GM19452 (cell line): ENCODE results near the gene TRMT61A.

Experiments
- ATAC-seq: cut with Tn5 transposase; IDR thresholded peaks from one replicate; pipeline ENCODE4 v1.9.1; 2021; ENCODE audit not compliant: unreplicated experiment

TRMT61A gene

DNA sequence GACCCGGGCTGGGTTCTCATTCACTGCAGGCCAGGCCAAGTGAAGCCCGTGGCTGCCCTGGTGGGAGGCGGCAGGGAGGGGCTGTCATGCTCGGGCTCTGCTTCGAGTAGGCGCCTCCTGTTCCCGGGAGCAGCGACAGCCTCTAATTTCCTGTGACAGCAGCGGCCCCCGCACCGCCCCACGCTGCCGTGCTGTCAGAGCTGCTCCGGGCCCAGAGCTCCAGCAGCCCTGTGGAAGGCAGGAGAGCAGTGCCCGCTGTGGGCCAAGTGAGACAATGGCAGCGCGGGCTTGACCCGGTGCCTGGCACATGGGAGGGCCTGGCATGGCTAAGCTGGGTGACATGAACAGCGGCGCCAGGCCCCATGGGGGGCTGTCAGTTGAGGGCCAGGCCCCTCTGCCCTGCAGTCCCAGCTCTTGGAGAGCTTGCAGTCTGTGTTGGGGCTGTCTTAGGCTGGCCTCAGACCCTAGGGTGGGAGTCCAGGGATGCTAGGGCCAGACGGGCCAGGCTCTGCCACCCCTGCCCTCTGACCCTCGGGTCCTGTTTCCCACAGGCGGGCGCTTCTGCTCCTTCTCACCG, 5.1 kb downstream of the TRMT61A start:
- no peak for ATAC-seq

DNA sequence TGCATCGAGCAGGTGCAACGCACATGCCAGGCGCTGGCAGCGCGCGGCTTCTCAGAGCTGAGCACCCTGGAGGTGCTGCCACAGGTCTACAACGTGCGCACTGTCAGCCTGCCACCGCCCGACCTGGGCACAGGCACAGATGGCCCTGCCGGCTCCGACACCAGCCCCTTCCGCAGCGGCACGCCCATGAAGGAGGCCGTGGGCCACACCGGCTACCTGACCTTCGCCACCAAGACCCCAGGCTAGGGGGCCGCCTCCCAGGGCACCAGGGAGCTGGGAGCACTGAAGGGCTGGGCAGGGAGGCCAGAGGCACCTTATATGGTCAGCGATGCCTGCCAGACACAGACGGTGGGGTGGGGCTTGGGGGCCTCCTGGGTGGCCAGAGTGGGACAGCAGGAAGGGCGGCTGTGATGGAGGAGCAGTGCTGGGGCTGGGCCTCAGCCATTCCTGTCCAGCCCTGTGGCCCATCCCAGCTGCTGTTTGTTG, 5.6 kb downstream of the TRMT61A start:
- ATAC-seq = no peak

DNA sequence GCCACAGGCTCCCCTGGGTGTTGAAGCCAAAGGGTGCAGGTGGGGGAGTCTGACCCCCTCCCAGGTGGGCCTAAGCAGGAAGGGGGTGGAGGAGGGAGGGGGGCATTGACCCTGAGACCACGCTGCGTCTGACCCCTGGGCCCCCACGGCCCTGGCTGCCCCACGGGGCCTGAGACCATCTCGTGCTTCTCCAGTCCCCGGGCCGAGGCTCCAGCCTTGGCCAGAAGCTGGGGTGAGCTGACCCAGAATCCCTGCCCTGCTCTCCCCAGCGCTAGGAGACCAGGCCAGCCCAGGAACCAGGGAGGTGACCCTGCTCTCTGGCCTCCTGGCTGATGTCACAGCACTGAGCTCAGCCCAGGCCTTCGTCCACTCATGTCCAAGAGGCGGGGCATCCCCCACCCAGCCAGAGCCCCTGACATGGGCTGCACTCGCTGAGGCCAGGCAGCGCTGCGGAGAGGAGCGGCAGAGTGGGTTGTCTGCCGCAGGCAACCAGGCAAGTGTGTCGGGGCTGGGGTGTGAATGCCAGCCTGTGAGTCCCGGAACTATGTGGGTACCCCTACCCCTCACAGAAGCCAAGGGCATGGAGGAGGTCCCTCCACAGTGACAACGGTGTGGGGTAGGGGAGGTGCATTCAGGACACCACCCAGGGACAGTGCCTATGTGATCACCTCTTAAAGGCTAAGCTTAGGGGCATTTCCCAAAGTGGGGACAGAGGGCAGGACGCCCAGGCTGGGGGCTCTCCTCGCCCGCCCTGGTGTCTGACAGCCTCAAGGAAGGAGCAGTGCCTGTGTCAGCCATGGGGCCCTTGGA, 6.3 kb downstream of the TRMT61A start:
- no peak for ATAC-seq

DNA sequence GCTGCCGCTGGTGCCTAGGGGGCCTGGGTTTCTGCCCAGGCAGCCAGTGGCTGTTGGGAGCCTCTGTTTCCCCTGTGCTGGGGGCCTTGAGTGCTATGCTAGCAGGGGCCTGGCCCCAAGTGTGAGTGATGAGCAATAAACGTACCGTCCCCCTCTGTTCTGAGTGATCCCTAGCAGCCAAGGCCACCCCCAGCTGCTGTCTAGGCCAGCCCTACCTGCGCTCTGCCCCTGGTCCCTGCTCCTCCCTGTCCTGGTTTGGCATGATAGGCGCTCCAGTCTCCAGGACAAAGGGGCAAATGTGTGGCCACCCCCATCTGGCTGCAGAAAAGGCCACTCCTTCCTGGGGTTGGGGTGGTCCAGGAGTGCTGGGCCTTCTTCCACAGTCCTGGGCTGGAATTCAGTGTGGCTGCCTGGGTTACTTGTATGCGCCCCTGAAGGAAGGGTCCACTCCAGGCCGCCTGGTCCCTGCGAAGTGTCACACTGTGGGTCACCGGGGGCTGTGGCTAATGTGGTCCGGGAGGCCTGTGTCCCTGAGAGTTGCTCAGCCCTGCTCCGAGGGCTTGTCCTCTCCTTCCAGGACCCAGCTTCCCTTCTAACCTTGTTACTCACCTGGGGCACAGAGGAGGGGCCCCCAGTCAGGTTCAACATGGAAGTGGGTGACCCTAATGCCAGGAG, 7.0 kb downstream of the TRMT61A start:
- no peak for ATAC-seq

DNA sequence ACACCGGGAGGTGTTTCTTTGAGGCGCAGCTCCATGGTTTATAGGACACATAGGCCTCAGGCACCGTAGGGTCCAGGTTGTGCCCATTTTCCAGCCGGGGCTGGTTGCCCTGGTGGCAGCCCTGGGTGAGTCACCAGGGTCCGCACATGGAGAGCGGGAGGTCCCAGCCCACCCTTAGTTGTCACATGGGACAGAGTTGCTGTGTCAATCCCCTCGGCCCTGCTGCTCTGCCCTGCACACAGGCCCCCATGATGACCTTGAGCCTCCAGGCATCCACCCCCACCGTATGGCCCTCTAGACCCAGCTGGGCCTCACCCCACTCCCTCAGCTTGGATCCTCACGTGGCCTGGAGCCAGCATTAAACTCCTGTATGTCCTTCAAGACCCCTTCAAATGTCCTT, 7.7 kb downstream of the TRMT61A start:
- no peak for ATAC-seq

DNA sequence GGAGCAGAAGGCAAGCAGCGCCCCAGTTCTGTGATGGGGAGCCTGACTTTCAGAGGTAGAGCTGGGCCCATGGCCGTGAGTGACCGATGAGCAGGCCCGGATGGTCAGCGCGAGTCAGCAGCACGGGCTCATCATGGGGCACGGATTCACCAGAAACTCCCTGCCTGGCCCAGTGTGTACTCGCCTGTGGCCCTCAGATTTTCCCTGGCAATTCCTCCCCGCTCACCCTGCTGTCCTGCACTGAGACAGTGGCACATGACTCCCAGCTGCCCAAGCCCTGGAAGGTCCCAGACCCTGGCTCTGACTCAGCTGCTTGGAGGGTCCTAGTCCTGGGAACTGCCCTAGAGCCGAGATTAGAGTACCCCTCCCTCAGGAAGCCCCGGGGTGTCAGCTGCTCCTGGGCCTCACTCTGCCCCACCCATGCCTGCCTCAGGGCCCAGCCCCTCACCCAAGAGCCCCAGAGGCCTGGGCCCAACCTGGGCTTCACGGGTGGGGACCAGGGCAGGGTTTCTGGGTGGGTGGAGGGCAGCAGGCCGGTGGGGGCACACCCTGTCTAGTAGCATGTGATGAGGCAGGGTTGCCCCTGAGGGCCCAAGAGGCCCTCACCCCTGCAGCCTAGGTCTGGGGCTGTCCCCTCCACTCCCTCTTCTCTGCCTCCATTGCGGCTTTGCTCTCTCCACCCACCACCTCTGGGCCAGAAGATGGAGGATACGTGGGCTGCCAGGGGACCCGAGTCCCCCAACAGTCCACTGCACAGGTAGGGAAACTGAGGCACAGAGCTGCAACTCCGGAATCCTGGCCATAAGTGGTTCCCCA, 8.4 kb downstream of the TRMT61A start:
- ATAC-seq = no peak

DNA sequence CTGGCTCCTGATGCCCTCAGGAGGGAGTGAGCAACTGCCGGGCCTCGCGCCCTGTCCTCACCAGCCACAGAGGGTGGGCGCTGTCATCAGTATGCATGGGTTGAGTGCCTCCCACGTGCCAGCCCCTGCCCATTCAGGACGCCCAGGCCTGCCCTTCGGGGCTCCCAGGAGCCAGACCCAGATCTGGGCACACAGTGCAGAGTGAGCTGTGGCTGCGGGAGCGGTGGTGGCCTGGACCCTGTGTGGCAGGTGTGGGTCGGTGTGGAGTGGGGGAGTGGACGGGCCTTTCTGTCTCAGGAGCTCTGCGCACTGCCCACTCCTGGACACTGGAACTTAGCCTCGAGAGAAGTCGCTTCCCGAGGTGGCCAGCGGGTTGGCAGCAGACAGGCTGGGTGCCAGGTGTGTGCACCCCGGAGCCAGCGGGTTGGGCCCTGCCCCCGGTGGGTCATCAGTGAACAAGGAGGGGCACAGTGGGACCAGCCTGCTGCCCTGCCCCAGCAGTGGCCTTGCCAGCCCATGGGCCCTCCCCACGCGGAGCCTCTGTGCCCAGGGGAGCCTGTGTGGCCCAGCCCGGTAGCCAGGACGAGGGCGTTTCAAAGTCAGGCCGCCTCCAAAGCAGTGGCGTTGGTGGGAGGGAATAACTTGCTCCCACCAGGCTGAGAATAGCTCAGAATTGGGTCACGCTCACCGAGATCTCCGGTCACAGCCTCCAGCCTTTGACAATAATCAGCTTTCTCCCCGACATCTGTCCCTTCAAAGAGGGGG, 9.5 kb downstream of the TRMT61A start:
- ATAC-seq = no peak

DNA sequence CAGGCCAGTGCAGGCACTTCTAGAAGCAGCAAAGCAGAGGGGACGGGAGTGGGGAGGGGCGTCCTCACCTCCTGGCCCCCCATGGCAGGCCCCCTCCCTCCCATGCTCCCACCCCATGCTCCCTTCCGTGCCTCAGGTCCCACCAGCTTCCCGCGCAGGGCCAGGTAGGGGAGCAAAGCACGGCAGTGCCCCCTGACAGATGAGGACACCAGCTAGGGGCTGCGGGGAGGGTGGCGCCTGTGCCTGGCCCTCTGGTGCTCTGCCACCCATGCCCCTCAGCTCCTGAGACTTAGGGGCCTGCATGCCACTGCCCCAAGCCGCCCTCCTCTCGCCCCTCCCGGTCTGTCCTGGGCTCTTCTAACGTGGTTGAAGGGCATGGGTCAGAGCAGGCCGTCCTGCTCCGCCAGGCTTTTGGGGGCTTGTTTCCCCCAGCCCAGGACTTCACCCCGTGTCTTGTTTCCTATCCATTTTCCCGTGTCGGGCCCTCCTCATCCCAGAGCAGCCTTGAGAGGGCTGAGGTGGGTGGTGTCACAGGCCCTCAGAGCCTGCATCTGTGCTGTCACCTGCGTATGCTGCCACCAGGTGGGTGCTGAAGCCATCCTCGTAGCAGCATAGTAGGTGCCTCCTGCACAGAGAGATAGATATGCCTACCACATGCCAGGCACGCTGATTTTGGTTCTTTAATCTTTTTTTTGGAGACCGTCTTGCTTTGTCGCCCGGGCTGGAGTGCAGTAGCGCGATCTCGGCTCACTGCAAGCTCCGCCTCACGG, 10.2 kb downstream of the TRMT61A start:
- ATAC-seq = no peak

DNA sequence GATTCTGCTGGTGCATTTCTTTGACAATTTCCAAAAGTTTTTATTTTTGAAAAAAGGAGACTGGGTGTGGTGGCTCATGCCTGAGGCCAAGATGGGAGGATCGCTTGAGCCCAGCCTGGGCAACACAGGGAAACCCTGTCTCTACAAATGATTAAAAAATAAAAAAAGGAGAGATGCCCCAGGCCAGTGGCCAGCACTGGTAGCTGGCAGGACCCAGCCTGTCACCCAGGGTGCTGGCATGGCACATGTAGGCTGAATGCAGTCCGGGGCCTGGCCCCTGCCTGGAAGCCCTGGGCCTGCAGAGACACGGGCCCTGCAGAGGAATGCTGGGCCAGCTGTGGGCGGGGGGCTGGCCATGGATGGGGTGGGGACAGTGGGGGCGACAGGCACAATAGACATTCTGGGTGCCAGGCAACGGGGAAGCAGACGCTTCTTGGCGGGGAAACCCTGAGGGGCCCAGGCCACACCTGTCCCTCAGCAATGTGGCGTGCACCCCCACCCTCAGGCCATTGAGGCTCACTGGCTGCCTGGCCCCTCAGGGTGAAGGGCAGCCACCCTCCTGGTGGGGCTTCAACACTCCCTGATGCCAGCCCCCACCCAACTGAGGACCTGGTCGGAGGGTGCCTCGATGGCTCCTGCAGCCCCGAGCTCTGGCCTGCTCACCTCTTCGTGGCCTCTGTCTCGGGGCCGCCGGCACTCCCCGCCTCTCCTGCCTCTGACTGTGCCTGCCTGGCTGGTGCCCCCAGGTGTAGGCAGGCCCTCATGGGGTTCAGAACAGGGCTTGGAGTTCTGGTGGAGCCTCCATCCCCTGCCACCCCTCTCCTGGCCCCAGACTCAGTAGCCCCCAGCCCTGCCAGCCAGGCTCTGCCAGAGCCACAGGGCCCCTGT, 12.1 kb downstream of the TRMT61A start:
- ATAC-seq = no peak

DNA sequence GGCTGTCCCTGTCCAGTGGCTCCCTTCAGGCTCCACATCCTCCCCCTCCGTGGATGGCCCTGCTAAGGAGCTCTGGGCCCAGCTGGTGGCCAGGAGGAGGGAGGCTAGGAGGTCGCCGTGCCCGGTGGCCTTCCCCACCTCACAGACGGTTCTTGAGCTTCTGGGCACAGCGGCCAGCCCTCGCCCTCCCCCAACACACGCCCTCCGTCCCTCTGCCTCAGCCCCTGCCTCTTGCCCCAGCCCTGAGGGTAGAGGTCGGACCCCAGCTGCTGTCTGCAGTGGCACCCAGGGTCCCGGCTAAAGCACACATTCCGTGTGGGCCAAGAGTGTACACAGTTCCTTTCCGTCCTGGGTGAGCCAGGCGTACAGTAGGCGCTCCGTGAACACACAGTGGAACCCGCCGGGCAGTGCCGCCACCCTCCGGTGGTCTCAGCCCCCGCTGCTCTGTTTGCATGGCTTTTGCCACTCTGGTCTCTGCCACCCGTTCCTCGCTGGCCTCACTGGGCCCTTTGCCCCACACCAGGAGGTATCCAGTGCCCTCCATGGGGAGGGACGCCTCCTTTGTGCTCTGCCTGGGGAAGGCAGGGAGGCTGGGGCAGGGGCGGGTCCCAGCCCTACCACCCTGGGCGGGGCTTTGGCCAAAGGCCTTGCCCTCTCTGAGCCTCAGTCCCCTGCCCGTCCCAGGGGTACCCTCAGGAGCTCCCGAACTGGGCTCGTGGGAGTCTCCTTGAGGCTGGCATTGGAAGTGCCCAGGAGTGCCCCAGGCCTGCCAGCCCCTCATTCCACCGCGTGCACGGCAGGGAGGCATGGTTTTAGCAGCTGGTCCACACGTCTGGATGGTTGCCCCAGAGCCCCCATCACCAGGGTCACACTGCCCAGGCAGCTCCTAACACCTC, 13.0 kb downstream of the TRMT61A start:
- ATAC-seq = no peak

DNA sequence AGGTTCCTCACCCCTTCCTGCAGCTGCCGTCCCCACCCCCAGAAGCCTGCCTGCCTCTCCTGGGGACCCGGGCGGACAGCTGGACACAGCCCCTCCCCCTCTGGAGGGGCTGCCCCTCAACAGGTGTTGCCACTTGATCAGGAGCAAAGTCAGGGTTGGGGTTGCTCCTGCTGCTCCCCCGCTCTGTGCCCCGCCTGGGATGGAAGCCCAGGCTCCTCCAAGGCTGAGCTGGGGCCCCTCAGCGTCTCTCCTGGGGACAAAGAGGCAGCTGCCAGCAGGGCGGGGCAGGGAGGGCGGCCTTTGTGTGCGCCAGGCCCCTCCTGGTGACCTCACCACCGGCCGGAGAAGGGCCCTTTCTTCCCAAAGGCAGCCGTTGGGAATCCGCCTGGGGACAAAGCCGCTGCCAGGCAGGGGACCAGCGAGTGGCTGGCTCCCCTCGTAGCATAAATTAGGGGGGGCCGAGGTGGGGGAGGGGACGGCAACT, 13.7 kb downstream of the TRMT61A start:
- ATAC-seq = no peak

DNA sequence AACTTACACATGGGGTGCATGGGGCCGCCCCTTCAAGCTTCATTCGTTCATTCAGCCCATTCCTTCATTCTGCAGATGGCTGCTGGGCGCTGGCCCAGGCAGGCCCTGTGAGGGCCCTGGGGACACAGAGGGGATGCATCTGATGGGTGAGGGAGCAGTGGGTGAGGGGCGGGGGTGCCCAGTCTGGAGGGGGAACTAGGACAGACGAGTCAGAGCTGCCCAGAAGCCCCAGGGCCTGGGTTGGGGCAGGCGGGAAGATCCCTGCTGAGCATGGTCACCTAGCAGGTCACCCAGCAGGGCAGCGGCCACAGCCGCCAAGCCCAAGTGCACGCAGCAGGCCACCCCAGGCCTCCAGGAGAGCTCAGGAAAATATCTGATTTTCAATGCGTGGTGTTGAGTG, 14.1 kb downstream of the TRMT61A start:
- no peak for ATAC-seq

DNA sequence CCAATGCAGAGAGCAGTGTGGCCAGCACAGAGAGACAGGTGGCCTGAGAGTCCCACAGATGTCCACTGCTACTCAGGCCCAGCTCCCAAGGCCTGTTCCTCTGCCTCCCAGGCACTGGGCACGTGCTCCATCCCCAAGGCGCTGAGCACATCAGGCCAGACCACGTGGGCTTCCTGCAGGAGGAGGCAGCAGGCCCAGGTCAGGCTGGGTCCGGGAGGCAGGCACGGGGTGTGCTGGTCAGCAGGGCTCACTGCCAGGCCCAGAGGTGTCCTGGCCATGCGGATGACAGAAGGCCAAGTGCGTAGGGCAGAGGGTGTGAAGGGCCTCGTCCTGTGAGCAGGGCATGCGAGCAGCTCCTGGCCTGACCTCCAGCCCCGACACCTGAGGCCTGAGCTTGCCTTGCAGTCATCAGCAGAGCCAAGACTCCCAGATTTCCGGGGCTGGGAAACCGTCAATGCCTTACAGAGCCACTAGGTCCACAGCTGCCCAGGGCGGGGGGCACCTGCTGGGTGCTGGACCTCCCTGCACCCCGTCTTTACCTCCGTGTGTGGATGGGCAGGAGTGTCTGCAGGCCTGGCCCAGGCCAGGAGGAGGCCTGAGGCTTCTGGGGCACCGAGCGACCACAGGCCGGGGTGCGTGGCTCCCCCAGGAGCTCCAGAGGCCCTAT, 14.9 kb downstream of the TRMT61A start:
- no peak for ATAC-seq

DNA sequence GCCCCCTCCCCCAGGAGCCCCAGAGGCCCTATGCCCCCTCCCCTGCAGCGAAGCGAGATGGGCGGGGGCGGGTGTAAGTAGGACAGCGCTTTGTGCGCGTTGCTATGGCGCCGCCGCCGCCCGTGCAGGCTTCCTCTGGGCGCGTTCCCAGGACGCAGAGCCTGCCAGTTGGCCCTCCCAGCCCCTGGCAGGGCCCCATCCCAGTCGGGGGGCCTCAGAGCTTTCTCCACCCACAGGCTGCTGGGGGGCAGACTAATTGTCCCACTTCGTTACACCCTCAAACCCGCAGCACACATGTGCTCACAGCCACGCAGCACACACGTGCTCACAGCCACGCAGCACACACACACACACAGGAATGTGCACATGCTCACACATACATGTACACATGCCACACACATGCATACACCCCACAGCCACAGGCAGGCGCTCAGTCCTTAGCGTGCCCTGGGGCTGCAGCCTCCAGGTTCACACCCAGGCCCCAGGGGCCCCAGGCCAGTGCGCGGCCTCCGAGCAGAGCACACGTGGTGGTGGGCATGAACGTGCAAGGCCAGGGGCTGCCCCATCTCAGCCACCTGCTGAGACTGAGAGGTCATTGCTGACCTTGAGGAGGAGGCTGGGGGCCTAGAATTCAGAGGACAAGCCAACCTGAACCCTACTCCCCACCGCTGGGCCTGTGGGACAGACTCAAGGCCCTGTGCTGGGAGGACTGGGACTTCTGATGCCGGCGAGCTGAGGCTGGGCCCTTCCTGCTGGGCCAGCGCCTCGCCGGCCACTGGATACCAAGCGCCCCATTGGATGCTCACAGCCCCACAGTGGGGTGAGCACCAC, 15.6 kb downstream of the TRMT61A start:
- no peak for ATAC-seq

DNA sequence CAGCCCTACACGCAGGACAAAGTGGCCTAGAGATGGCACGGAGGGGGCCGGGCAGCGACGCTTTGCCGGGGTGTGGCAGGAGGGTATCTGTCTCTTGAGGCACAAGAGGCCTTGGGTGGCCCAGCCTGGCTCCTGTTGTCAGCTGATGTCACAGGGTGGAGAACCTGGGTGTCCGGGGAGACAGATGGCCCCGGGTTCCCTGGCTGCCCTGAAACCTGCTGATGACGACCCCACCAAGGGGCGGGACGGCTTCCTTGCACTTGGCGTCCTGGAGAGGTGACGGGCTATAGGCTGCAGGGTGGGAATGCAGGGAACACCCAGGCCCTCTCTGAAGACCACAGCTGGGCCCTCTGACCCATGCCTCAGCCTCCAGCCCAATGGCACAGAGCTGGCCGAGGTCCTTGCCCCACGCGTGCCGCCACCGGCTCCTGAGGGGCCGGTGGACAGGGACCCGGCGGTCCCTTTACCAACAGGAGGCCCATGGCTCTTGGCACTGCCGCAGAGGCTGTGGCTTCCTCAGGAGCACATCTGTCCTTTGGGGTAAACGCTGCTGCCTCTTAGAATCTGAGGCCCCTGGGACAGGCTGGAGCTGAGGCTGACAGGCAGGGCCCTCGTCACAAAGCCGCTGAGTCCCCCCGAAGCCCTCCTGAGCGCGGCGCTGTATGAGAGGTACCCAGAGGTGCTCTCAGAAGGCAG, 16.4 kb downstream of the TRMT61A start:
- ATAC-seq = no peak
